ENCODE data around the gene SGMS1.

GRCh38 chr10:50295367-50295766 is 328.4 kb downstream of the SGMS1 start:
- TF ChIP-seq CTCF (IDR thresholded peaks at IDR 0.05) (no peak), EZH2 (IDR thresholded peaks at IDR 0.05) (no peak), EZH2phosphoT487 (IDR thresholded peaks at IDR 0.05) (no peak)

All from neural progenitor cell (in vitro differentiated cells).